Pancreas (tissue), 10 donors: Measurements from ENCODE around the gene B3GNT7. TPM values are rescaled to one million over a fixed set of nuclear protein-coding genes. Genes with fewer than 3 reads are reported as not detected.
A peak's percentile ranks its signal among the peaks of the same experiment; 100 is the strongest.
"Not testable (repeated sequence)": the region's sequence is repeated elsewhere in the genome, so short reads cannot be mapped to it uniquely, and the experiment has no call there.

ENCODE experiments used
- ATAC-seq, 4 donors: fragments of 200-7000 bp; cut with Tn5 transposase; one replicate each; pipeline versions ENCODE4 v1.8.0 to v1.9.1; 2020; ENCODE audit warnings: mild to moderate bottlenecking in 4 of 4, moderate library complexity in 4 of 4
- DNase-seq, 6 donors: peaks; one replicate each; pipeline ENCODE4 v3.0.0-alpha.2; 2020
- FAIRE-seq: peaks from 2 replicates; lab custom pipeline; 2012; peaks lifted over from hg19 to GRCh38; lab: Jason Lieb, UNC
- H3K27ac ChIP-seq, 4 donors: fragments of 200-600 bp; sonication (generic); 1 replicate in 3 of 4; 2 replicates in 1 of 4; pipeline versions ENCODE4 v1.5.0 to v1.8.0; 2020
- H3K27me3 ChIP-seq, 4 donors: fragments of 200-600 bp; one replicate each; pipeline ENCODE4 v1.8.0; 2021
- H3K36me3 ChIP-seq, 3 donors: fragments of 200-600 bp; sonication (generic) in 1 of 3; one replicate each; pipeline versions ENCODE4 v1.5.0 to v1.8.0; 2020 to 2021
- H3K4me1 ChIP-seq, 3 donors: fragments of 200-600 bp; one replicate each; pipeline ENCODE4 v1.8.0; 2021
- H3K4me3 ChIP-seq, 4 donors: fragments of 200-600 bp; sonication (generic) in 2 of 4; one replicate each; pipeline versions ENCODE4 v1.5.0 to v1.8.0; 2020 to 2021
- H3K9me3 ChIP-seq, 4 donors: fragments of 200-600 bp; one replicate each; pipeline ENCODE4 v1.8.0; 2021
- CTCF ChIP-seq, 4 donors: fragments of 200-600 bp; sonication (generic) in 3 of 4; IDR thresholded peaks; one replicate each; pipeline versions ENCODE4 v1.5.0 to v1.8.0; 2021; ENCODE audit warnings: antibody characterized with exemption in 4 of 4
- WGBS, 2 donors: extraction: QIAGEN DNeasy Blood & Tissue Kit; methylation state at CpG; one replicate each; pipeline ENCODE4 v1.1.7; 2013; 5-methylcytosine and 5-hydroxymethylcytosine counted together
- intact Hi-C, 3 donors: fragments of 100-400 bp; cut with DNase I; formaldehyde crosslinking; loops; one replicate each; pipeline versions ENCODE4 v1.11.1 to v1.14.2; 2022
- polyA plus RNA-seq, 2 donors: library from polyadenylated mRNA; stranded (reverse); fragments of 200-250 nt; gene quantifications; one replicate each; pipeline ENCODE4 v1.2.3, GENCODE V29; 2013
- total RNA-seq, 6 donors: library from RNA; stranded (reverse); fragmentation: NEBNext Ultra II Directional in 4 of 6; extraction: Animal tissue kit (Norgen Biotek cat#: 25700) in 4 of 6; gene quantifications; one replicate each; pipeline versions ENCODE4 v1.2.1 to v1.2.4, GENCODE V29; 2021 to 2023
- donor health status: healthy with polysubstance abuse.
- donor health status: DM: no; HTN: no; CAD: no; lungs with moderate emphysema.
- donor health status: DM: no; HTN: no; CAD: no.
- donor health status: control.
- donor health status: control.
- donor health status: Bipolar disorder and iron deficiency.
- donor health status: DM: yes; HTN: yes; CAD: no.
- donor health status: DM: no; HTN: no; CAD: no.
- donor health status: DM: no; HTN: no; CAD: no.
- donor health status: DM: yes; HTN: yes; CAD: no.

B3GNT7 gene
- total and polyA plus RNA-seq, 8 donors = 5.6 to 34.5 (median 12.1) TPM

DNA sequence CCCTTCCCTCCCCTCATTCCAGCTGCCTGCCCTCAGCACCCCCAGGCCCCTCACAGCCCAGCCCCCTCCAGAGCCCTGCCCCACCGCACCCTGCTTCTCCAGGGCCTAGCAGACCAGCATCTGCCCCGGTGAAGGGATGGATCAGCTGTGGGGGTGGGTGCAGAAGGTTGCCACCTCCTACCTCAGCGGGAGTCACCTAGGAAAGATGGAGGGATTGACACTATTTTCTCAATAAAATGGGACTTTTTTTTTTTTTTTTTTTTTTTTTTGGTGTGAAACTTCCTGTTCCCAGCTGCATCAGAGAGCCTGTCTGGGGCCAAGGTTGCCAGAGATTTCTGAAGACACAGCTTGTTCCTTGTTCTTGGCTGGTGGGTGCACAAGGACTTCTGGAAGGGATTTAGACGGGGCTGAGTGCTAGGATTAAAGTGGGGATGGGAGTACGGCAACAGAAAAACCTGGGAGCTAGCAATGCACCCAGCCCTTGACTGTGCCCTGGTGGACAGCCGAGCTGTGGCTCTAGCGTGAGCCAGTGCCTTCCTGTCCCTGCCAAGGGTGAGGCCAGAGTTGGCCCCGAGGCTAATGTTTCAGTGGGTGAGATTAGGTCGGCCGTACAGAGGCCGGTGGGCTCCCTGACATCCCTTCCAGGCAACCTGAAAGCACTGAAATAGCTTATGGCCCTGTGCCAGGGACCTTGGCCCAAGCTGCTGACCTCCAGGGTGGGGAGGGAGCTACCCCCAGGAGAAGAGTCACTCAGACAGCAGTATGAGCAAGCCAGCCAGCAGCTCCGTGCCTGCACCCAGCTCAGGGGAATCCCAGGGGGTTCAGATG lies 4.6 kb downstream of the B3GNT7 start:
- Histone ChIP-seq H3K27me3 (no peaks in the 10 kb centered on the region), H3K4me1 (peaks cover 19 to 47% (median 39%) of the 10 kb centered on the region in 3 donors), H3K27ac (peak overlapping the region; percentile 63 to 90 (median 70)), H3K36me3 (peaks cover 0 to 15% (median 0%) of the 10 kb centered on the region in 3 donors), H3K4me3 (peak overlapping the region in 2 of 4 donors; percentile 9 to 10), H3K9me3 (no peaks in the 10 kb centered on the region)
- peak; percentile 59 to 89 (median 72) for DNase-seq
- ATAC-seq = peak; percentile 70 to 76 (median 76)
- 14 to 16% methylated on average over 11 to 12 of the region's 12 CpGs for WGBS, 2 donors
- intact Hi-C loops = no loop called here
- no peak for FAIRE-seq
- TF ChIP-seq CTCF (IDR thresholded peaks at IDR 0.05) = no peak

DNA sequence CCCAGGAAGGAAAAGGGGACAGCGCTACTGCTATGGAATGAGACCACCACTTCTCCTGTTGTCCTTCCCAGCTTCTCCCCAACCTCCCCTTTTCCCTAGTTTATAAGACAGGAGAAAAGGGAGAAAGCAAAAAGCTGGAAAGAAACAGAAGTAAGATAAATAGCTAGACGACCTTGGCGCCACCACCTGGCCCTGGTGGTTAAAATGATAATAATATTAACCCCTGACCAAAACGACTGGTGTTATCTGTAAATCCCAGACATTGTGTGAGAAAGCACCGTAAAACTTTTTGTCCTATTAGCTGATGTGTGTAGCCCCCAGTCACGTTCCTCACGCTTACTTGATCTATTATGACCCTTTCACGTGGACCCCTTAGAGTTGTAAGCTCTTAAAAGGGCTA lies 5.2 kb downstream of the B3GNT7 start:
- H3K9me3 ChIP-seq, intact Hi-C loops, FAIRE-seq, H3K27me3 ChIP-seq, DNase-seq: not testable (repeated sequence)
- peak overlapping the region; percentile 63 to 90 (median 70) for H3K27ac ChIP-seq
- WGBS, 2 donors = 9 to 15% methylated on average over 8 of the region's 8 CpGs
- peaks cover 0 to 15% (median 0%) of the 10 kb centered on the region in 3 donors for H3K36me3 ChIP-seq
- ATAC-seq = peak; percentile 36 to 45 (median 40)
- H3K4me1 ChIP-seq = peaks cover 21 to 48% (median 39%) of the 10 kb centered on the region in 3 donors
- H3K4me3 ChIP-seq = peak overlapping the region in 2 of 4 donors; percentile 9 to 10

DNA sequence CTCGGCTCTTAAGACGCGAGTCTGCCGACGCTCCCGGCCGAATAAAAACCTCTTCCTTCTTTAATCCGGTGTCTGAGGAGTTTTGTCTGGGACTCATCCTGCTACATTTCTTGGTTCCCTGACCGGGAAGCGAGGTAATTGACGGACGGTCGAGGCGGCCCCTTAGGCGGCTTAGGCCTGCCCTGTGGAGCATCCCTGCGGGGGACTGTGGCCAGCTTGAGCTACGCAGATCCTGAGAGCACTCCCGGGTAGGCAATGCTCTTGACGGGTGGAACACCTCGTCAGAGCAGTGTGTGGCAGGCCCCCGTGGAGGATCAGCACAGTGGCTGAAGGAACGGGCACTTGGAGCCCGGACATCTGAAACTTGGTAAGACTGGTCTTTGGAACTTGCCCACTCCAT lies 5.6 kb downstream of the B3GNT7 start:
- intact Hi-C loops = not testable (repeated sequence)

DNA sequence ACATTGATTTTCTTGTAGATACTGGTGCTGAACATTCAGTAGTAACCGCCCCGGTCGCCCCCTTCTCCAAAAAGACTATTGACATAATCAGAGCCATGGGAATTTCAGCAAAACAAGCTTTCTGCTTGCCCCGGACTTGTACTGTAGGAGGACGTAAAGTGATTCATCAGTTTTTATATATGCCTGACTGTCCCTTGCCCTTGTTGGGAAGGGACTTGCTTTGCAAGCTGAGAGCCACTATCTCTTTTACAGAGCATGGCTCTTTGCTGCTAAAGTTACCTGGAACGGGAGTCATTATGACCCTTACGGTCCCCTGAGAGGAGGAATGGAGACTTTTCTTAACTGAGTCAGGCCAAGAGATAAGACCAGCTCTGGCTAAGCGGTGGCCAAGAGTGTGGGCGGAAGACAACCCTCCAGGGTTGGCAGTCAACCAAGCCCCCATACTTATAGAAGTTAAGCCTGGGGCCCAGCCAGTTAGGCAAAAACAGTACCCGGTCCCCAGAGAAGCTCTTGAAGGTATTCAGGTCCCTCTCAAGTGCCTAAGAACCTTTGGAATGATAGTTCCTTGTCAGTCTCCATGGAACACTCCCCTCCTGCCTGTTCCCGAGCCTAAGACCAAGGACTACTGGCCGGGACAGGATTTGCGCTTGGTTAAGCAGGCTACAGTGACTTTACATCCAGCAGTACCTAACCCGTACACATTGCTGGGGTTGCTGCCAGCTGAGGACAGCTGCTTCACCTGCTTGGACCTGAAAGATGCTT lies 8.1 kb downstream of the B3GNT7 start:
- Histone ChIP-seq H3K27ac (peak overlapping the region in 2 of 4 donors; percentile 44 to 48), H3K4me1 (peaks cover 29 to 66% (median 50%) of the 10 kb centered on the region in 3 donors)
- ATAC-seq, DNase-seq, FAIRE-seq, H3K9me3 ChIP-seq, H3K36me3 ChIP-seq, intact Hi-C loops, H3K27me3 ChIP-seq, H3K4me3 ChIP-seq: not testable (repeated sequence)
- WGBS, 2 donors = 27% methylated on average over 14 of the region's 14 CpGs

More for the DNA sequence above, 5.6 kb downstream of the B3GNT7 start:
- Histone ChIP-seq H3K36me3 (peaks cover 0 to 15% (median 0%) of the 10 kb centered on the region in 3 donors), H3K4me3 (peak overlapping the region in 1 of 4 donors; percentile 19), H3K4me1 (peaks cover 25 to 51% (median 41%) of the 10 kb centered on the region in 3 donors), H3K27ac (peak overlapping the region in 3 of 4 donors; percentile 46 to 90 (median 75))
- ATAC-seq = peak in 2 of 4 donors; percentile 6 to 11
- not testable (repeated sequence) for H3K9me3 ChIP-seq, H3K27me3 ChIP-seq, FAIRE-seq
- peak in 1 of 6 donors; percentile 57 for DNase-seq
- 46 to 55% methylated on average over 23 of the region's 23 CpGs for WGBS, 2 donors

GRCh38 chr2:231404183-231404578 lies 8.7 kb downstream of the B3GNT7 start:
- not testable (repeated sequence) for H3K4me3 ChIP-seq
- WGBS, 2 donors = 80 to 84% methylated on average over 16 of the region's 16 CpGs
- peaks cover 24 to 61% (median 44%) of the 10 kb centered on the region in 3 donors for H3K4me1 ChIP-seq

DNA sequence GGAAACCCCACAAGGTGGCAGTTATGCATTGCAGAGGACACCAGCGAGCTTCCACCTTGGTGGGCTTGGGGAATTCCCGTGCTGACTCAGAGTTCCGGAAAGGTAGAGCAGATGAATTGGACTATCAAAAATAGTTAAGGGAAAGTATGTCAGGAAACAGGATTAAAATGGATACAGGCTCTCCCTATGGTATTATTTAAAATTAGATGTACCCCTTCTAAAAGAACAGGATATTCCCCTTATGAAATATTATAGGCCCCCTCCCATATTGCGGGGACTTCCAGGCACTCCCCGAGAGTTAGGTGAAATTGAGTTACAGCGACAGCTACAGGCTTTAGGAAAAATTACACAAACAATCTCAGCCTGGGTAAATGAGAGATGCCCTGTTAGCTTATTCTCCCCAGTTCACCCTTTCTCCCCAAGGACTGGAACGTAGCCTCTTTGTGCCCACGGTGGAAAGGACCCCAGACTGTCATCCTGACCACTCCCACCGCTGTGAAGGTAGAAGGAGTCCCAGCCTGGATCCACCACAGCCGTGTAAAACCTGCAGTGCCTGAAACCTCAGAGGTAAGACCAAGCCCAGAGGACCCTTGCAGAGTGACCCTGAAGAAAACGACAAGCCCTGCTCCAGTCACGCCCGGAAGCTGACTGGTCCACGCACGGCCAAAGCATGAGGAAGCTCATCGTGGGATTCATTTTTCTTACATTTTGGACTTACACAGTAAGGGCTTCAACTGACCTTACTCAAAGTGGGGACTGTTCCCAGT lies 10.3 kb downstream of the B3GNT7 start:
- H3K4me3 ChIP-seq, H3K9me3 ChIP-seq, FAIRE-seq, H3K27me3 ChIP-seq, DNase-seq, H3K36me3 ChIP-seq, intact Hi-C loops: not testable (repeated sequence)
- peaks cover 17 to 45% (median 30%) of the 10 kb centered on the region in 3 donors for H3K4me1 ChIP-seq
- peak in 3 of 4 donors; percentile 27 to 38 (median 36) for TF ChIP-seq CTCF (IDR thresholded peaks at IDR 0.05)
- 10 to 11% methylated on average over 16 of the region's 16 CpGs for WGBS, 2 donors
- peak; percentile 36 to 65 (median 46) for ATAC-seq
- peak overlapping the region; percentile 43 to 94 (median 80) for H3K27ac ChIP-seq

More at GRCh38 chr2:231404183-231404578, 8.7 kb downstream of the B3GNT7 start:
- DNase-seq, H3K36me3 ChIP-seq, H3K27me3 ChIP-seq, FAIRE-seq, intact Hi-C loops, ATAC-seq, H3K9me3 ChIP-seq: not testable (repeated sequence)
- peak overlapping the region in 1 of 4 donors; percentile 48 for H3K27ac ChIP-seq

GRCh38 chr2:231407686-231408085 lies 12.2 kb downstream of the B3GNT7 start:
- H3K4me3 ChIP-seq, FAIRE-seq, DNase-seq, H3K27me3 ChIP-seq, ATAC-seq, H3K36me3 ChIP-seq, H3K9me3 ChIP-seq, intact Hi-C loops: not testable (repeated sequence)
- WGBS, 2 donors = 11 to 18% methylated on average over 5 of the region's 5 CpGs
- Histone ChIP-seq H3K4me1 (peaks cover 10 to 42% (median 22%) of the 10 kb centered on the region in 3 donors), H3K27ac (peak overlapping the region; percentile 43 to 94 (median 80))

DNA sequence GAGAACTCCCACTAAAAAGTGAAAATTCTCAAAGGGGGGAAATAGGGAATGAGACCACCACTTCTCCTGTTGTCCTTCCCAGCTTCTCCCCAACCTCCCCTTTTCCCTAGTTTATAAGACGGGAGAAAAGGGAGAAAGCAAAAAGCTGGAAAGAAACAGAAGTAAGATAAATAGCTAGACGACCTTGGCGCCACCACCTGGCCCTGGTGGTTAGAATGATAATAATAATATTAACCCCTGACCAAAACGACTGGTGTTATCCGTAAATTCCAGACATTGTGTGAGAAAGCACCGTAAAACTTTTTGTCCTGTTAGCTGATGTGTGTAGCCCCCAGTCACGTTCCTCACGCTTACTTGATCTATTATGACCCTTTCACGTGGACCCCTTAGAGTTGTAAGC lies 12.8 kb downstream of the B3GNT7 start:
- H3K4me3 ChIP-seq, H3K27me3 ChIP-seq, ATAC-seq, intact Hi-C loops, FAIRE-seq, DNase-seq, H3K9me3 ChIP-seq, H3K36me3 ChIP-seq: not testable (repeated sequence)
- 39 to 55% methylated on average over 9 of the region's 9 CpGs for WGBS, 2 donors
- peak overlapping the region in 3 of 4 donors; percentile 31 to 94 (median 88) for H3K27ac ChIP-seq
- H3K4me1 ChIP-seq = peaks cover 10 to 36% (median 21%) of the 10 kb centered on the region in 3 donors
